Thyroid gland (tissue), 4 donors: ENCODE data around the gene KIRREL1. TPM values are rescaled to one million over a fixed set of nuclear protein-coding genes. Genes with fewer than 3 reads are reported as not detected.

Experiments used
- DNase-seq, 2 donors: peaks; one replicate each; pipeline ENCODE4 v3.0.0-alpha.2; 2019
- H3K27ac ChIP-seq, 3 donors: fragments of 200-600 bp; sonication (generic); 1 replicate in 2 of 3; 2 replicates in 1 of 3; pipeline ENCODE4 v1.5.1; 2016 to 2019; ENCODE audit warnings: mild to moderate bottlenecking in 1 of 3, moderate library complexity in 1 of 3
- H3K27me3 ChIP-seq: fragments of 200-600 bp; sonication (generic); one replicate; pipeline ENCODE4 v1.5.1; 2019
- H3K36me3 ChIP-seq, 2 donors: fragments of 200-600 bp; sonication (generic); one replicate each; pipeline ENCODE4 v1.5.1; 2016 to 2019
- H3K4me1 ChIP-seq, 2 donors: fragments of 200-600 bp; sonication (generic); one replicate each; pipeline ENCODE4 v1.5.1; 2017 to 2019
- H3K4me3 ChIP-seq, 3 donors: fragments of 200-600 bp; sonication (generic); replicated peaks in 1 of 3; 1 replicate in 2 of 3; 2 replicates in 1 of 3; pipeline ENCODE4 v1.5.1; 2016; ENCODE audit warnings: mild to moderate bottlenecking in 1 of 3
- H3K9me3 ChIP-seq: fragments of 200-600 bp; sonication (generic); one replicate; pipeline ENCODE4 v1.5.1; 2017
- POLR2A ChIP-seq, 2 donors: fragments of 450-650 bp; IDR thresholded peaks; one replicate each; pipeline ENCODE4 v1.6.1; 2017; ENCODE audit warnings: antibody characterized with exemption in 2 of 2, mild to moderate bottlenecking in 2 of 2, moderate library complexity in 1 of 2
- WGBS, 2 donors: methylation state at CpG; one replicate each; pipeline ENCODE4 v1.1.5; 2017; 5-methylcytosine and 5-hydroxymethylcytosine counted together
- intact Hi-C: fragments of 100-400 bp; cut with DNase I; formaldehyde crosslinking; loops from one replicate; pipeline ENCODE4 v1.15.1; 2023
- total RNA-seq, 4 donors: library from RNA; depleted of rRNA; stranded (reverse); fragments of >200 nt; gene quantifications; one replicate each; pipeline ENCODE4 v1.2.3, GENCODE V29; 2016
- TF ChIP-seq, protein P1 (sequence below), 6 experiments: fragments of 200-600 bp in 3 of 6; fragments of 450-650 bp in 3 of 6; sonication (generic) in 3 of 6; IDR thresholded peaks; one replicate each; pipeline ENCODE4 v1.5.1; 2016 to 2019; ENCODE audit warnings: antibody characterized with exemption in 6 of 6, mild to moderate bottlenecking in 2 of 6, inconsistent platforms in 1 of 6, moderate library complexity in 1 of 6

The KIRREL1 gene
- total RNA-seq, result 10 to 100 TPM; 22.7 to 27.5 (median 24.1) TPM

GRCh38 chr1:157993147-157993917 lies at the start of gene KIRREL1:
Gene KIRREL1 (plus strand): TSS chr1:157993645. CDS start chr1:157993677, 32 bp downstream.
- H3K27ac ChIP-seq, result peak within 1 kb of the TSS; percentile 74 to 89 (median 82)
- 0 to 1% methylated on average over 30 to 39 of the region's 62 CpGs for WGBS, 2 donors
- H3K27me3 ChIP-seq, result no peaks in the 10 kb centered on the region
- no peaks in the 10 kb centered on the region for H3K9me3 ChIP-seq
- H3K36me3 ChIP-seq, result no peaks in the 10 kb centered on the region
- DNase-seq, result peak; percentile 64 to 70
- intact Hi-C loops, result loop anchor here (5.0 kb wide), 2 partner anchors 39 to 124 kb away; no protein-coding TSS in a partner anchor
- peak within 1 kb of the TSS; percentile 66 to 91 (median 86) for H3K4me3 ChIP-seq
- peak in 1 of 2 donors; percentile 59 for TF ChIP-seq POLR2A (IDR thresholded peaks at IDR 0.05)
- TF ChIP-seq, protein P1, sequence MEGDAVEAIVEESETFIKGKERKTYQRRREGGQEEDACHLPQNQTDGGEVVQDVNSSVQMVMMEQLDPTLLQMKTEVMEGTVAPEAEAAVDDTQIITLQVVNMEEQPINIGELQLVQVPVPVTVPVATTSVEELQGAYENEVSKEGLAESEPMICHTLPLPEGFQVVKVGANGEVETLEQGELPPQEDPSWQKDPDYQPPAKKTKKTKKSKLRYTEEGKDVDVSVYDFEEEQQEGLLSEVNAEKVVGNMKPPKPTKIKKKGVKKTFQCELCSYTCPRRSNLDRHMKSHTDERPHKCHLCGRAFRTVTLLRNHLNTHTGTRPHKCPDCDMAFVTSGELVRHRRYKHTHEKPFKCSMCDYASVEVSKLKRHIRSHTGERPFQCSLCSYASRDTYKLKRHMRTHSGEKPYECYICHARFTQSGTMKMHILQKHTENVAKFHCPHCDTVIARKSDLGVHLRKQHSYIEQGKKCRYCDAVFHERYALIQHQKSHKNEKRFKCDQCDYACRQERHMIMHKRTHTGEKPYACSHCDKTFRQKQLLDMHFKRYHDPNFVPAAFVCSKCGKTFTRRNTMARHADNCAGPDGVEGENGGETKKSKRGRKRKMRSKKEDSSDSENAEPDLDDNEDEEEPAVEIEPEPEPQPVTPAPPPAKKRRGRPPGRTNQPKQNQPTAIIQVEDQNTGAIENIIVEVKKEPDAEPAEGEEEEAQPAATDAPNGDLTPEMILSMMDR (IDR thresholded peaks at IDR 0.05), result no peak
- H3K4me1 ChIP-seq, result peaks cover 14 to 32% of the 10 kb centered on the region in 2 donors

GRCh38 chr1:157944663-157945280 lies 48.7 kb upstream of the KIRREL1 start:
- intact Hi-C loops, result no loop called here
- H3K4me3 ChIP-seq, result no peak overlapping the region
- no peak for DNase-seq
- 79 to 88% methylated on average over 5 of the region's 5 CpGs for WGBS, 2 donors
- no peak for TF ChIP-seq POLR2A (IDR thresholded peaks at IDR 0.05)
- TF ChIP-seq, protein P1 (IDR thresholded peaks at IDR 0.05), result no peak
- H3K27ac ChIP-seq, result no peak overlapping the region
- no peaks in the 10 kb centered on the region for H3K4me1 ChIP-seq
- H3K27me3 ChIP-seq, result no peaks in the 10 kb centered on the region
- no peaks in the 10 kb centered on the region for H3K36me3 ChIP-seq
- no peaks in the 10 kb centered on the region for H3K9me3 ChIP-seq

DNA sequence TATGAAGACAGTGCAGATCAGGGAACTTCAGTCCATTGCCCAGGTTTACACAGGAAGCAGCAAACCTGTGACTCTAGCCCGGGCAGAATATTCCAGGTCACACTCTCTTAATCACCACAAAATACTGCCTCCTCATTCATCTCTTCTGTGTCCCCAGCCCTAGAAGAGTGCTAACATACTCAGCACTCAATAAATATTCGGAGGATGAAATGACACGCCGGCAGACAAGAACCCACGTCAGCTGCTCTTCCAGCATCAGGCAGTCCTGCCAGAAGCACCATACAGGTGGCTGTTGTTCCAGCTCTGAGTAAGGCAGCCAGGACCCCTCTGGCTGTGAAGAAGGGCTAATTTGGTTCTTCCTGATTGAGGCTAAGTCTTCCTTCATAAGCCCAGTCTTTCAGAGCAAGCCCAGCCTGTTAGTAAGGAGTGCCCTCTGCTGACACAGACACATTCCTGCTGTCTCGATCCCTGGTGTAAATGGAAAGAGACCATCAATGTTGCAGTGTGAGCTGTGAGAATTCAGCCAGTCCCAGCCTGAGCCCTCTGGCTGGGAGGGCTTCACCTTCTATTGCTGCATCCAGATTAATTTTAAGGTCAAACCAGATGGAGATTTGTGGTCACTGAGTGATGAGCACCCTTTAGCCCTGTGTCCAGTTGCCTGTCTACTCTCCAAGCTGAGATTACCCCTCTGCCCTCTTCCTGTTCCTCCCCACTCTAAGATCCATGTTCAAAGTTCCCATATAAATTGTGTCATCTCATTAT lies 45.0 kb upstream of the KIRREL1 start:
- no peaks in the 10 kb centered on the region for H3K9me3 ChIP-seq
- TF ChIP-seq POLR2A (IDR thresholded peaks at IDR 0.05), result no peak
- TF ChIP-seq, protein P1 (IDR thresholded peaks at IDR 0.05), result peak in 1 of 6 experiments; percentile 8
- H3K27ac ChIP-seq, result no peak overlapping the region
- intact Hi-C loops, result no loop called here
- H3K4me1 ChIP-seq, result no peaks in the 10 kb centered on the region
- DNase-seq, result no peak
- no peaks in the 10 kb centered on the region for H3K36me3 ChIP-seq
- WGBS, 2 donors, result 53 to 61% methylated on average over 5 to 6 of the region's 6 CpGs
- H3K4me3 ChIP-seq, result no peak overlapping the region
- H3K27me3 ChIP-seq, result no peaks in the 10 kb centered on the region

- TF ChIP-seq, protein P1 (IDR thresholded peaks at IDR 0.05), result no peak
- TF ChIP-seq POLR2A (IDR thresholded peaks at IDR 0.05), result no peak
- DNase-seq, result no peak
- no peaks in the 10 kb centered on the region for H3K4me1 ChIP-seq
- intact Hi-C loops, result no loop called here
- H3K27ac ChIP-seq, result no peak overlapping the region
- no peak overlapping the region for H3K4me3 ChIP-seq
- H3K9me3 ChIP-seq, result no peaks in the 10 kb centered on the region
- H3K27me3 ChIP-seq, result no peaks in the 10 kb centered on the region
- no peaks in the 10 kb centered on the region for H3K36me3 ChIP-seq
Observed at GRCh38 chr1:157949074-157949354, 44.4 kb upstream of the KIRREL1 start.
